ENCODE data around the gene ZNF407.

Gene ZNF407

DNA sequence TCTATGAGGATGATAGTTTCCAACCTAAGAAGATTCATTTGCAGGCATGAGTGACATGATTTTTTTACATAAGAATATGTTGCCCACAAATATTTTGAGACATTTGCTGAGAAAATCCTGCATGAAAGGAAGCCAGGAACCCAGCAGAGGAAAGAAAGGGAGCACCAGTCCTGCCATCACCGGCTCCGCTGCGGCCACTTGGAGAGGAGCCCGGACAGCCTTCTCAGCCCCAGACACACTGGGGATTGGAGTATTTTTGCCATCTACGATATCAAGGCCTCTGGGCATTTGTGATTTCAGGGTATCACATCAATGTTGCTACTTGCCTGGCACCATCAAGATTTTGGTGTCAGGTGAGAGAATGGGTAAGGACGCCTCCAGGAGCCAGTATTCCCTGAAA, 383.0 kb downstream of the ZNF407 start:
- DNase-seq (ENCODE audit: low read depth): no peak
- TF ChIP-seq, protein P1, sequence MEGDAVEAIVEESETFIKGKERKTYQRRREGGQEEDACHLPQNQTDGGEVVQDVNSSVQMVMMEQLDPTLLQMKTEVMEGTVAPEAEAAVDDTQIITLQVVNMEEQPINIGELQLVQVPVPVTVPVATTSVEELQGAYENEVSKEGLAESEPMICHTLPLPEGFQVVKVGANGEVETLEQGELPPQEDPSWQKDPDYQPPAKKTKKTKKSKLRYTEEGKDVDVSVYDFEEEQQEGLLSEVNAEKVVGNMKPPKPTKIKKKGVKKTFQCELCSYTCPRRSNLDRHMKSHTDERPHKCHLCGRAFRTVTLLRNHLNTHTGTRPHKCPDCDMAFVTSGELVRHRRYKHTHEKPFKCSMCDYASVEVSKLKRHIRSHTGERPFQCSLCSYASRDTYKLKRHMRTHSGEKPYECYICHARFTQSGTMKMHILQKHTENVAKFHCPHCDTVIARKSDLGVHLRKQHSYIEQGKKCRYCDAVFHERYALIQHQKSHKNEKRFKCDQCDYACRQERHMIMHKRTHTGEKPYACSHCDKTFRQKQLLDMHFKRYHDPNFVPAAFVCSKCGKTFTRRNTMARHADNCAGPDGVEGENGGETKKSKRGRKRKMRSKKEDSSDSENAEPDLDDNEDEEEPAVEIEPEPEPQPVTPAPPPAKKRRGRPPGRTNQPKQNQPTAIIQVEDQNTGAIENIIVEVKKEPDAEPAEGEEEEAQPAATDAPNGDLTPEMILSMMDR (IDR thresholded peaks at IDR 0.05; ENCODE audit: insufficient read depth, low read depth, low read length, missing control alignments): no peak
- H3K4me3 ChIP-seq (ENCODE audit: low read depth, low read length): no peak overlapping the region

DNA sequence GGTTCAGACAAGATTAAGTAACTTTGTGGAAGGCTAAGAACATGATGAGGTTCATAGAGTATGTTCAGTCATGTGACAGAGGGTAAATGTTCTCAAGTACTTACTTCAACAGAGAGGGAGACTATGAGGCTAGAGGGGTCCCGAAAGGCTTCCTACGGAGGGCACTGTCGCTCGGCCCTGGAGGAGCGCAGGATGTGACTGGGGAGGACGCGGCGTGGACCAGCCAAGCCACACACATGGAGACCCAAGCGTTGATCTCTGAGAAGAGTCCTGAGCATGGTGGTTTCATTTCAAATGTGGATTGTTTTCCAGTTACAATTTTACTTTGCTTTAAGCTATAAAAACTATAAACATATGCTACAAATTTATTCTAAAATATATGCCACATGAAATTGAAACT, 383.8 kb downstream of the ZNF407 start:
- no peak for DNase-seq (ENCODE audit: low read depth)
- TF ChIP-seq, protein P1 (IDR thresholded peaks at IDR 0.05; ENCODE audit: insufficient read depth, low read depth, low read length, missing control alignments): no peak
- no peak overlapping the region for H3K4me3 ChIP-seq (ENCODE audit: low read depth, low read length)

DNA sequence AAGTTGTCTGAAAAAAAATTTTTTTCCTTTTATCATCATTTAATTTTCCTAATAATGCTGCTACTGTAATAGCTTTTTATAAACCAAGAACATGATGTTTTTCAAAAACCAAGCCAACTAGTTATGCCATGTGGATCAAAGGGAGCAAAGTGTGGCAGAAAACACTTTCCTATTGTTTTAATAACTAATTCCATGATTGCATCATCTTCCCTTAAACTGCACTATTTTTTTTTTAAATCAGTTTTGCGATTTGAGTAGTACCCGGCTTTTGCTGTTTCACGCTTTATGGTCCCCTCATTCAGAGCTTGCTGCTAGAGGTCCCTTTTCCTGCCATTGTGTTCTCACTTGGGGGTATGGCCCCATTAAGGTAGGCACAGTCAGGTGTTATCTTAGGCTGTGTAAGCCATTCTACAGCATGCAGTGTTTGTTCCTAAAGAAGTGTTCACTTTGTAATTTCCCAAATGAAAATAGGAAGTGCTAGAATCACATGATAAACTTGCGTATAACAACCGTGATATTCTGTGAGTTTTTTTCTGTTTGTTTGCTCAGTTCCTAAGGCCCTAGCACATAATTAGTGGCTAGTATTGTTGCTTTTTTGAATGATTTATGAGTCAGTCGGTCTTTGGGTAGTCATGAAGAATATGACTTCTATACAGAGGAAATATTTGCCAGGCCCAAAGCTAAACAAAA, 385.4 kb downstream of the ZNF407 start:
- TF ChIP-seq, protein P1 (IDR thresholded peaks at IDR 0.05; ENCODE audit: insufficient read depth, low read depth, low read length, missing control alignments): no peak
- no peak overlapping the region for H3K4me3 ChIP-seq (ENCODE audit: low read depth, low read length)
- no peak for DNase-seq (ENCODE audit: low read depth)

DNA sequence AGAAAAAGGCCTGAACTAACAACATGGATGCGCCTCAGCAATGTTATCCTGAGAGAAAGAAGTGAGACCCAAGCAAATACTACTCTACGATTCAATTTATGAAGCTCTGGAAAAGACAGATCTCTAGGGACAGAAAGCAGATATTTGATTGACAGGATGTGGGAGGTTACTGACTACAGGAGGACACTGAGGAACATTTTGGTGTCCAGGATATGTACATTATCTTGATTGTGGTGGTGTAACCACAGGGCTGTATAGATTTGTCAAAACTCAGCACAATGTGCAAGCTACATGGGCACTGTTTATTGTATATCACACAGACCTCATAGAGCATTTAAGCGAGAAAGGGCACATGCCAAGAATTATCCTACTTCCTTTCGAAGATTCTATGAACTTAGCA, 391.5 kb downstream of the ZNF407 start:
- no peak for DNase-seq (ENCODE audit: low read depth)
- no peak overlapping the region for H3K4me3 ChIP-seq (ENCODE audit: low read depth, low read length)
- TF ChIP-seq, protein P1 (IDR thresholded peaks at IDR 0.05; ENCODE audit: insufficient read depth, low read depth, low read length, missing control alignments): no peak

DNA sequence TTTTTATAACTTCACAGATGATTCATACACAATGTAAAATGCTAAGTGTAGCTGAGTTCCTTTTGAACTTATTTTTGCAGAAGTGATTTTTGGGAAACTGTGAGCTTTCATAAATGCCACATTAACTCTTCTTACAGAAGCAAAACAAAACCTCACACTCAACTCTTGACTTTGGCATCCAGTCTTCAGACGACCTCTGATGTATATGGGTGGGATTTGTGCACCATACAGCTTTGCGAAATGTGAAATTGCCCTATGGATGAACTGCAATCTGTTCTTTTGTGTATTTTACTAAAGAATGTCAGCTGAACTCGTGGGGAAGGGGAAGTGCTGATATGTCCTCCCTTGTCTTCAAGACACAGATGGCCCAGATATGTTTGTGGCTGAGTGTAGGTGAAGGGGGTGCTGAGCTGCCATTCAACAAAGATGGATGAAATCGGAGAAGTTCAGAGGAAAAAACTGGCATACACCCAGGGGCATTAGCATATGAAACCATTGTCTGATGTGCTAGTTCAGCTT, 393.0 kb downstream of the ZNF407 start:
- TF ChIP-seq, protein P1 (IDR thresholded peaks at IDR 0.05; ENCODE audit: insufficient read depth, low read depth, low read length, missing control alignments): no peak

DNA sequence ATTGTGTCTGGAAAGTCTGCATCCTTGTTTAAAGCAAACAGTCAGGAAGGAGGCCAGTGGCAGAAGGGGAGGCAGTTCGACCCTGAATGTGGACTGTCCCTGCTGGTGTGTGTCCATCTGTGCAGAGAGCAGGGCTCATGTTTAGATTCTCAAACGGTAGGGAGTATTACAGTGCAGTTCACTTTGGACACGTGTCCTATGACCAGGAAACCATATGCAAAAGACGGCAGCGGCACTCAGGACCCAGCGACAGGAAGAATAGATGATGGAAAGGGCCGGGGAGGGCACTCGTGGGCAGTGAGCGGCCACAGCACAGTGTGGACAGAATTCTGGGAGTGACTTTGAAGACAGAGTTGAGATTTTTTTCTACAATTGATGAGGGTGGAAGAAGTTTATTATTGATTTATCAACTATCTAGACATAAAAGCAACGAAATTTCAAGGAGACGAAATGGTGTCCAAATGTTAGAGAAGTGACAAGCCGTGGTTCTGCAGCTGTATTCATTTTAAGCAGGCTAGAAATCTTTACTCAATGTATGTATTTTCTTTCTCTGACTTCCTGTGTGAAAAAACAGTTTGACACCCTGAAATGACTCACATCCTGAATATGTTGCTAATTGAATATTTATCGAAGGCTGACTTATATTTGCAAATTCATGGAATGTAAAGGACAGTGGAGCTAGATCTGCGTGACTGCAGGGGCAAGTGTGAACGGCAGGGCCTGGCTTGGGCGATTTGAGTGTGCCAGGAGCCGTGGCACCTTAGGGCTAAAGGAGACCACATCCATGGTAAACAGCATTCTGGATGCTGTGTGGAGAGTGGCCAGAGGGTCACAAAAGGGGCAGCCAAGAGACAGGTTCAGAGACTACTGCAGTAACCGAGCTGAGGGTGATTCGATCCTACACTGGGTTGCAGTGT, 397.1 kb downstream of the ZNF407 start:
- DNase-seq (ENCODE audit: low read depth): peak; percentile 77
- TF ChIP-seq, protein P1 (IDR thresholded peaks at IDR 0.05; ENCODE audit: insufficient read depth, low read depth, low read length, missing control alignments): no peak
- H3K4me3 ChIP-seq (ENCODE audit: low read depth, low read length): peak overlapping the region; percentile 20

More for the DNA sequence above, 393.0 kb downstream of the ZNF407 start:
- no peak overlapping the region for H3K4me3 ChIP-seq (ENCODE audit: low read depth, low read length)
- no peak for DNase-seq (ENCODE audit: low read depth)
